ENCODE measurements around the gene ST6GALNAC2.

DNA sequence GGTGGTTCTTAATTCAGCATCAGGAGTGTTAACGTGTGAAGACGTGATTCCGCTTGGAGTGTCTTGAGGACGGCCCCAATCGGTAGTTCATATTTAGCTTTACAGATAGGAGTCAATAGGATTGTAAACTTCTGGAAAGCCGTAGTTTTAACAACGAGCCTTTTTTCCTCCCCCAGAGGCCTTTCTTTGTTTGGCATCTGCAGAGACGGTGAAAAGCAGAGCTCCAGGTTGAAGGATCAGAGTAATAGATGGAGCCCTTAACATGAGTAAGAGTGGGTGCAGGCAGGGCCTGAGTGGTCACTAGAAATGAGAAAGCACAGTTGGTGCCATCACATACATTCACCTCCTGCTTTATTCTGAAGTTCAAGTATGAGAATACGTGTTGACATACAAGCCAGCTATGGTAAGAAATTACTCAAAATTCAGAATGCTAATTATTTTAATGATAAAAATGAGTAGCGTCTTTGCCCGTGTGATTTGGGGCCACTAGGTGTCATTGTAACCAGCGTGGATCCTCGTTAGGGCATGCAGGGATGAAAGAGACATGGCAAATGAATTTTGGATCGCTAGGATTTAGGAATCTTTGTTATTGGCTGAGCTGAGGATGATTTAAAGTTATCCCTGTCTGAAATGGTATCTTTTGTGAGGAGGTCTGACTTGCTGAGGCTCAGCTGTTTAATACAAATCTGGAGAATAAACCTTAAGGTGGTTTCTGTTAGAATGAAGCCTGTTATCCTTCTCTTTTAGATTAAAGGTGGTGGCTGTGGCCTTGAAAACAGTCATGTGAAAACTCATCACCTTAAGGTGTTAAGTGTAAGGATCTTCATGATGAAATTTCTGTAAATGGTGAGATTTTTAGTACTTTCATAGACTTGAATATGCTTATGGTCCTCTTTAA lies 27.2 kb downstream of the ST6GALNAC2 start:
- TF ChIP-seq EP300 (IDR thresholded peaks at IDR 0.05) (no peak), CTCF (IDR thresholded peaks at IDR 0.05) (peak in 3 of 4 experiments; percentile 27 to 50 (median 42)), POLR2AphosphoS5 (IDR thresholded peaks at IDR 0.05) (no peak)
